Kidney tubule cell (primary cell): Measurements from ENCODE around the gene C15orf39.
A peak's percentile ranks its signal among the peaks of the same experiment; 100 is the strongest.
"Not testable (repeated sequence)": the region's sequence is repeated elsewhere in the genome, so short reads cannot be mapped to it uniquely, and the experiment has no call there.

Experiments
- DNase-seq: peaks from one replicate; pipeline ENCODE4 v3.0.0-alpha.2; 2018; ENCODE audit warnings: low spot score

The C15orf39 gene

DNA sequence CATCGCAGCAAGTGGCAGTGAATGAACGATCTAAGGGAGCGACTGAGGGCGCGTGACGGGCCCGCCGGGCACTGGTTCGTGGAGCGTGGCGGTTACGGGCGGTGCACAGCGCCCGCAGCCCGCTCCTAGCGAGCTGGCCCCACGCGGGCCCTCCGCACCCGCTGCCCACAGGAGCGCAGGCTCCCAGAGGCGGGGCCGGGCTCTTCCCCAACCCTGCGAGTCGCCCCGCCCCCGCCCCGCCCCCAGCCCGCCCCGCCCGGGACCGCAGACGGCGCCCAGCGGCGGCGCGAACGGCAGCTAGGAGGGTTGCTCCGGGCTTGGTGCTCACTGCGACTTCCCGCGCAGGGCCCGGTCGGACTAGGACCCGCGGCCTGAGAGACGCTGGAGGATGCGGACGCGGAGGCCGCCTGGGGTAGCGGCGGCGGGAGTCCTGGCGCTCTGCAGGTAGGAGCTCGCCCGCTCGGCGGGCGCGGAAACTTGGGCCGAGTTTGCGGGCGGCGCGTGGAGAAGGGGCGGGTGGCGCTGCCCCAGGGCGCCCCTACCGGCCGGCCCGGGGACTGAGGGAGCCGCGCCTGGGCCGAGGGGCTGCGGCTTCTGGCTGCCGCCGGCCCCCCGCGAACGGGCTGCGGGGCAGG, at the start of gene C15orf39:
C15orf39 (plus strand) TSS at position 267 of the 635 bp plus-strand sequence. CDS start 4,167 bp downstream, outside the sequence.
- DNase-seq = peak; percentile 85

DNA sequence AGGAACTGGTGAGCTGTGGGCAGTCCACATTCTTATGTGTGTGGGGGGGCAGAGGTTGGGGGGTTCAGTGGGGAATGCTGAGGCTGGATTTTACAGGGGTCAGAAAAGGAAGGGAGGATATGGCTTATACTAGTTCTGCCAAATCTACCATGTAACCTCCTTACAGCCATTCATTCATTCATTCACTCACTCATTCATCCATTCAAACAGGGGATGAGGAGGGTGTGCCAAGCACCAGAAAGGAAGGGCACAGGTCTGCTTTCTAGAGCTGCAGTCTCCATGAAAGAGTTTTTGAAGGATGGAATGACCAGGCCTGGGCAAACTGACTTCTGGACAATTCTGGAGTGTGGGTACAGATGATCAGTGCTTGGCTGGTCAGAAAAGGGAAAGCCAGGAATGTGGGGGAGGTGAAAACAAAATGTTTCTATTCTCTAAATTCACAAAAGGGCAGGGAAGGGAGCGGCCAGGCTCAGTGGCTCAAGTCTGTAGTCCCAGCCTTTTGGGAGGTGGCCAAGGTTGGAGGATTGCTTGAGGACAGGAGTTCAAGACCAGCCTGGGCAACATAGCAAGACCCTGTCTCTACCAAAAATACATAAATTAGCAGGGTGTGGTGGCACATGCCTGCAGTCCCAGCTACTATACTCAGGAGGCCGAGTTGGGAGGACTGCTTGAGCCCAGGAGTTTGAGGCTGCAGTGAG, 49.2 kb upstream of the C15orf39 start:
- no peak for DNase-seq

DNA sequence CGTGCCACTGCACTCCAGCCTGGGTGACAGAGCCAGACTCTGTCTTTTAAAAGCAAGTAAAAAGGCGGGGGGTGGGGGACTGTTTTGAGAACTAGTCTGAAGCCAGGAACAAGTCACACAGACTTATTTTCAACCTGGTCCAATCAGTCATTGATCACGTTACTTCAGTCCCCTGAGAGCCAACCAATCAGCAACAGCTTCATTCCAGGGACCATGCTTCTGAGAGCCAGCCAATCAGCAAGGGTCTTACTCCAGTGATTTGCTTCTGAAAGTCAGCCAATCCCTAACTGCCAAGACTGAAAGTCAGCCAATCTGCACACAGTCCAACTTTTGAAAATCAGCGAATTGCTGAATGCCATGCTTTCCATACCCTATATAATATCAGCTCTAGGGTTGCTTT, 48.6 kb upstream of the C15orf39 start:
- DNase-seq = peak; percentile 11

DNA sequence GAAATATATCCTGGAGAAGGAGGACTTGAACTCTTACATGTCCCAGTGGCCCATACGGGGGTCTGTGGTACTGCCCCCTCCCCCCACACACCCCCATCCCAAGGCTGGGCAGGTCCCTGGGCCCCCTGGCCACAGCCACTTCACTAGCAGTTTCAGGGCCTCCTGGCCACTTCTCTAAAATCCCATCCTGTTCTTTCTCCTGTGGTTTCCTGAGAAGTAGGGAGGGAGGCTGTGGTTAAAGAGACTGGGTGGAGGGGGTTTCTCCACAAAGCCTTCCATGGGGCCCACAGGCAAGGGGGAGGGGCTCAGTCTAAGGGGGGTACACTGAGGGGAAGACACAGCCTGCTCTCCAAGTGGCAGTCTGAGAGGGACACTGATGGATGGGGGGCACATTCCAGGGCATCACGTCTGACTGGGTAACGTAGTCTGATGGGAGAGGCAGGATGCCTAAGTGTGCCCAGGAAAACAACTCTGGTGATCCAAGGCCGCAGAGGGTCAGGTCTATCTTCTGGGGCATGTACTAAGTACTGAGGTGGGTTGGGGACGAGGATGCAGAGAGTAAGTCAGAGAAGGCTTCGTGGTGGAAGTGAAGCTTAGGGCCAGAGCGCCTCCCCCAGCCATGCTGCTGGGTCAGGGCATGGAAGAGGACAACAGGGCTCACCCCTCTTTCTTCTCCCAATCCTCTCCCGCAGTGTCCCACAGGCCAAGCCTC, 48.0 kb upstream of the C15orf39 start:
- DNase-seq = no peak

DNA sequence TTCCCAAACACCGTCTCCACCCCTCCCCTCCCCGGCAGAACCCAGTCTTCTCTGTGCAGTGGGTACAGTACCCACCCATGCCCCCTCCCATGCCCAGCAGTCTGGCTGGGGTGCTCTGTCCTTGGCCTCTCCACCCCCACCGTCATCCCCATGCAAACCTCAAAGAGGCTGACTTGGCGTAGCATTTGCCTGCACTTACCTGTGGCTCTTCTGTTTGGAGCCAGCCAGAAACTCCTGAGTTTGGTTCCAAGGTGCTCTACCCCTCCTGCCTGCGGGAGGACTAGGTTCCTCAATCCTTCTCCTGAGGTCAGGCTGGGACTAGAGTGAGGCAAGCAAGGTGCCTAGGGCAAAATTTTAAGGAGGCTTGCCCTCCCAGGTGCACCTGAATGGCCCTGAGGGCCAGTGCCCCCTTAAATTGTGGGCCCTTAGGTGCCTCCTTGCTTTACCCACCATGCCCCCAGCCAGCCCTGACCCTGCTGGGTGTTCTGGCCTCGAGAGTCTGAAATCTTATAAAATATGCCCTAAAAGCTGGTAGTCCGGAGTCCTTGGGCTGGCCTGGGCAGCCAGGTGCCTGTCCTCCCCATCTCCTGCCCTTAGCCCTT, 47.1 kb upstream of the C15orf39 start:
- no peak for DNase-seq

DNA sequence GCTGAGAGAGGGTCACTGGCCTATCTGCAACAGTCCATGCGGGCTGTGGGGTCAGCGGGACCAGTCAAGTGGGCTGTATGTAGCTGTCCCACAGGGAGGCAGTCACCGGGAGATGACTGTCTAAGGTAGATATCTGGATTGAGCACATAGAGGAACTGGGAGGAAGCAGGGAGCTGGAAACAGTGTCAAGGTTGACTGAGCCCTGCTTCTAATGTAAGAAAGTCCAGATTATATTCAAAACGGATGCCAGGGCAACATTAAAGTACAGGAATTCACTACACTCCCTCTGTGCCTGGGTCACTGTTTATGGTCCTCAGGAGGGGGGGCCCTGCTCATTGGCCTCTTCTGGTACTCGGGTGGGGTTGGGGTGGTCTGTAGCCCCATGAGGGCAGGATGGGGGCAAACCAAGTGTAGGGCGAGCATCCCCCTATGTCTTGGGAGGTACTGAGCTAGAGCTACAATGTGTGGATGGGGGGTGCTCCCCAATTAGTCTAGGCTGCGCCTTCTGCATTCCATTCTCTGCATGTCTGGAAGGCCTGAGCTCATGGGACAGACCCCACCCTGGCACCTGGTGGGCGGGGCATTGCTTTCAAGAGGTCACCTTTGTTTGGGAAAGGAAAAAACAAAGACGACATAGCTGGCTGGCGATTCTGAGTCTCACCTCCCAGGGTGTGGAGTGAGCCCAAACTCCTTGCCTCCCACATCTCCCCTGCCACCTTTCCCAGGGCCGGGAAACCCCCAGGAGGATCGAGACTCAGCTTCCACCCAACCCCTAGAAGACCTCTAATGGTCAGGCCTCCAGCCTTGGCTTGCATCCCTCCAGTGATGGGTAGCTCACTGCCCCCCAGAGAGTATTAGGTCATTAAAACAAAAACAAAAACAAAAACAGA, 45.1 kb upstream of the C15orf39 start:
- peak; percentile 89 for DNase-seq

DNA sequence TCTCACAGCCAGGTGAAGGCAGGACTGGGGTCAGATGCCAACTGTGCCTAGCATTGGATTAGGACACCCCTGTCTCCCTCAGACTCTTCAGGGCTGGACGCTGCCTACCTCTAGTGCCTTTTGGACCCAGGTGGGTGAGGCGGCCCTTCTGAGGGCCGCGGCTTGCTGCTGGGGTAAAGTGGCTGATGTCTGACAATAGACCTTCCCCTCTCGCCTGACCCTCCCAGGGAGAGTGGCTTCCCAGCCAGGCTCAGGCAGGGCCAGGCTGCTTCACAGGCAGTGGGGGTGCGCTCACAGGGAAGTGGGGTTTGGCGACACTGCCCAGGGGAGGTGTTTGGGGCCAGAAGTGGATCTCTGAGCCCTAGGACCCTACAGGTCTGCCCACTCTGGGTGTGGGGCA, 43.3 kb upstream of the C15orf39 start:
- no peak for DNase-seq

DNA sequence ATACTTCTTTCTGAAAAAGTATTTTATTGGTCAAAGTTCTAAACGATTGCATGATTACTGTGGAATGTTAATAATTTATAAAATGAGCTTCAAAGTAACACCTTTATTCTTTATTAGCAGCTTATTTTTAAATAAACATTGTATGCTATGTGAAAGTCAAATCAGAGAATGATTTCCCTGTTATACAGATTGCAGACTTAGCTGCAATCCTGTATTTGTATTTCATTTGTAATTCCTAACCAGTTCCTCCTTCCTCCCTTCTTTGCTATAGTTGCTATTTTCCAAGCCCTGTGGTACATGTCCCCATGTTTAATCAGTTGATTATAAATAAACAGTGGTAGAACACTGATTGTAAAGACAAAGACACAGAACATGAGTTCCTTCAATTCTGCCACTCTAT, 42.4 kb upstream of the C15orf39 start:
- no peak for DNase-seq

DNA sequence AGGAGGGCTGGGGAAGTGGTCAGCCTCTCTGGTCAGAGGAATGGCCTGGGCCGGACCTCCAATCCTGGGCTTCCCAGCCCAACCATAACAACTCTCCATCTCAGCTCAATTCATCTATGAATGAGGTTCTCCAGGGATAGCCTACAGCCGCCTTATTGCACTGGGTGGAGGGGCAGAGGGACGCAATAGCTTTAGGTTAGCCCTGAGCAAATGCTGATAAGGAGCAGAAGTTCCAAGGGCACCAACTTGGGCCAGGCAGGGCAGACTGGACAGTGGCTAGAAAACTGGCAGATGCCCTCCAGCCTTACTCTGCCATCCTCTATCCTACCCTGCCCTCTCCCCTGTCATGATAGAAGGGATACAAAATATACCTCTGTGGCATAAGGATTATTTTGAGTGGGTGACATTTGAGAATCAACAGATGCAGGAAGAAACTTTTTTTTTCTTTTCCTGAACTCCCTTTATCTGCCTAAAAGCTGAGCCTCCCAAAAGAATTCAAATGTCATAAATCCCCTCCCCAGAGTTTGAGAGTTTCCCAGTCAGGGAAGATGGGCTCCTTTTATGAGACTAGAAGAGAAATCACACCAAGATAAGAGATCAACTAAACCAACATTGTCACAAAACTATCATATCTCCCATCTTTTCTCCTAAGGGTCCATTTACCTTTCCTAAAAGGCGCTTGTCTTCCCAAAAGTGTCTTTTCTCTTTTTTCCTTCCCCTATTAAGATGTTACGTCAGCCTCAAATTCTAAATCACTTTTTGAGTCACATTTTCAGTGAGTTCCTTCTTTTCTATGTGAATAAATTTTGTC, 40.4 kb upstream of the C15orf39 start:
- DNase-seq = no peak

DNA sequence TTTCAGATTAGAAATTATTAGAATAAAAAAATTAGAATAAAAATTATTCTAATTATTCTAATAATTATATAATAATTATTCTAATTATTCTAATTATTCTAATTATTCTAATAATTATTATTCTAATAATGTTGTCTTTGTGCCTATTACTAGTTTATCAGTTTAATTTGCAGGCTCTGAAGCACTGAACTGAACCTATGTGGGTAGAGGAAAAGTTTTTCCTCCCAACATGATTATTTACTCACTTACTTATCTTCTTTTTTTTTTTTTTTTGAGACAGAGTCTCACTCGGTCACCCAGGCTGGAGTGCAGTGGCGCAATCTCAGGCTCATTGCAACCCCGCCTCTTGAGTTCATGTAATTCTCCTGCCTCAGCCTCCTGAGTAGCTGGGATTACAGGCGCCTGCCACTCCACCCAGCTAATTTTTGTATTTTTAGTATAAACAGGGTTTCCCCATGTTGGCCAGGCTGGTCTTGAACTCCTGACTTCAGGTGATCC, 39.7 kb upstream of the C15orf39 start:
- DNase-seq = no peak

DNA sequence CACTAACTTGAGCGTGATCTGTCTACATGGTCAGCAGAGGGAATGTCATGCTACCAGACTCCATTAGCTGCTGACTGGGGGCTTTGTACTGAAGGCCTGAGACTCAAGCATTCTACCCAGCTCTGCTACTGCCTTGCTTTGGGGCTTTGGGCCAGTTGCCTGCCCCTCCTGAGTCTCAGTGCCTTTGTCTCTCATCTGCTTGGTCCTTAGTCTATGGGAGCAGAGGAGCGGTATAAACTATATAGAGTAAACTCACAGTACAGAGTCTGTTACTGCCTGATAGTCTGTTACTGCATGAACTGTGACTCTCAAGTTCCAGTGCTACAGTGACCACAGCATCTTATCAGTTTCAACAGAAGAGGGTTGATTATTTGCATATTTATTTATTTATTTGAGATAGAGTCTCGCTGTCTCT, 38.5 kb upstream of the C15orf39 start:
- no peak for DNase-seq

DNA sequence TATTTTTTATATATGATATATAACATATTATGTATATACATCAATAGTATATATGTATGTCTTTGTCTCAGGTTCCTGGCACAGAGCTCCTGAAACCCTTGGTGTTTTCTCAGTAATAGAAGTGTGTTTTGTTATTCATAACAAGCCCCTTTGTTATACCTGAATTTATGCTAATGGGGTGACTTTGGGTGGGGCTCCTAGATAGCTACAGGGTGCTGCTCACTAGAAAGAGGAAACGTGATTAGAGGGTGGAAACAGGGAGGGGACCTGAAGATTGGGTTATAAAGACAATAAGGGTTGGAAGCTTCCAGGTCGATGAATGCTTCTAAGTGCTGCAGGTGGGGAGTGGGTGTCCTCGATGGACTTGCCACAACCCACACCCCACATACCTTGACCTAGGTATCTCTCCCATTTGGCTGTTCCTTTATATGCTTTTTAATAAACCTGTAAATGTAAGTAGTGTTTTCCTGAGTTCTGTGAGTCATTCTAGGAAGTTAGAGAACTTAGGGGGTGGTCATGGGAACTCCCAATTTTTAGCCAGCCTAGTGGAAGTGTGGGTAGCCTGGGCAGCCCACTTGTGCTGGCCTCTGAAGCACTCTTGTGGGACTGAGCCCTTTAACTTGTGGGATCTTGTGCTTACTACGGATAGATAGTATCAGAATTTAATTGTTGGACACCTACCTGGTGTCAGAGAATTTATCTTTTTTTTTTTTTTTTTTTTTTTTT, 36.9 kb upstream of the C15orf39 start:
- no peak for DNase-seq

DNA sequence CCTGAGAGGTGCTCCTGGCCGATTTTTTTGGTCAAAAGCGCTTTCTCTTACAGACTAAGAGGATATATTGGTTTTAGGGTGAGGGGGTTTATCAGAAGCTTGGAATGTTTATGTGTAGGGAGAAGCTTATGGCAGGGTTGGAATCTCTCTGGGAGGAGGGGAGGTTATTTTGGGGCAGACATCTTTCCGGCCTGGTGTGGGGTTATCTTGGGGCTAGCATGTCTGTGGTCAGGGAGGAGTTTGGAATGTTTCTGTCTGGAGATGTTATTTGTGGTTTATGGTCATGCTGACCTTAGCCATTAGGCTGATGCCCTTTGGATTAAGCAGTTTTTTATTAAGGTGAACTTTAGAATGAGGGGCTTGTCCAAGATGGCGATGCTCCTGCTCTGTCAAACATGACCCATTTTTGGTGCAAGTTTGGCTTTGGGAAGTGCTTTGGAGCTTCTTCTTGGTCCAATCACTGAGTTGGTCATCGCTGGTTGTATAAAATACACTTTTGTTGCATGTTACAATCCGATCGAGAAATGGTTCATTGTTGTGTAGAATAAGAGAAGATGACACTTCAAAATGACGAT, 35.1 kb upstream of the C15orf39 start:
- not testable (repeated sequence) for DNase-seq

DNA sequence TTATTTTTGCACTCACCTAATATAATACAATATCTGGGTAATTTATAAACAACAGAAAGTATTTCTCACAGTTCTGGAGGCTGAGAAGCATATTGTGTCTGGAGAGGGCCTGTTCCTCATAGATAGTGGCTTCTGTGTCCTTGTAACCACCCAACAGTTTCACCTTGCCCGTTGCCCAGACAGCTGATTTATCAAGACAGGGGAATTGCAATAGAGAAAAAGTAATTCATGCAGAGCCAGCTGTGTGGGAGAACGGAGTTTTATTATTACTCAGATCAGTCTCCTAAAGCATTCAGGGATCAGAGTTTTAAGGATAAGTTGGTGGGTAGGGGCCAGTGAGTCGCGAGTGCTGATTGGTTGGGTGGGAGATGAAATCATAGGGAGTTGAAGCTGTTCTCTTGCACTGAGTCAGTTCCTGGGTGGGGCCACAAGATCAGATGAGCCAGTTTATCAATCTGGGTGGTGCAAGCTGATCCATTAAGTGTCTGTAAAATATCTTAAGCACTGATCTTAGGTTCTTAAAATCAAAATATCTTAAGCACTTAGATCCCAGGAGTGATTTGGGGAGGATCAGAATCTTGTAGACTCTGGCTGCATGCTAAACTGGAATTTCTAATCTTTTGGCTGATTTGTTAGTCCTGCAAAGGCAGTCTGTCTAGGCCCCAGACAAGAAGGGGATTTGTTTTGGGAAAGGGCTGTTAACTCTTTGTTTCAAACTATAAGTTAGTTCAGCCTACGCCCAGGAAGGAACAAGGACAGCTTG, 33.9 kb upstream of the C15orf39 start:
- peak; percentile 43 for DNase-seq

DNA sequence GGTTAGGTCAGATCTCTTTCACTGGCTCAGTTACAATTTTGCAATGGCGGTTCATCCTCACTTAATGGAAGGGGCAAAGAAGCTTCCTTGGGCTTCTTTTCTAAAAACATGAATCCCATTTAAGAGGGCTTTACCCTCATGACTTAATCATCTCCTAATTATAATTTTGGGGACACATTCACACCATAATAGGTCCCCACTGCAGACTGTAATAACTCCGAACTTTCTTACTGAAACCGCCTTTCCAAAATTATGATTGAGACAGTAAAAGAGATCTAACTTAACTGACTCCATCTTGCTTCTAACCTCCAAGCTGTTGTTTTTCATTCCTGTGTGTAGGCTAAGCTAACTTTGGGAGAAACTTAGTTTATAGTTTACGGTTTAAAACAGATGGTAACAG, 33.3 kb upstream of the C15orf39 start:
- no peak for DNase-seq

DNA sequence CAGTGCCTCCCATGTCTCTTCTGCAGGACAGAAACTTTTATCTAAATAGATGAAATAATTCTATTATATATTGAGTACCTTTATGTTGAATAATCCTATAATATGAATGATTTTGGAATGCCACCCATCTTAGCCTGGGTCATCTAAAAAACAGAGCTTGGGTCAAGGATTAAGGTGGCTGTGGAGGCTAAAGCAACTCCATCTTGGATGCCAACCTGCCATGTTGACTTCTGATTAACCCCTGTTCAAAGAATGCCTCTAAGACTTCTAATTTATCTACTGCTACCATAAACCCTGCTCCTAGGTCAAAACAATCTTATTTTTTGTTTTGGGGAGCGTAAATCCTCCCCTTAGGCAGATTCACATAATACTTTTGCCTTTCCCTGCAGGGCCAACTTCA, 31.5 kb upstream of the C15orf39 start:
- DNase-seq = no peak

DNA sequence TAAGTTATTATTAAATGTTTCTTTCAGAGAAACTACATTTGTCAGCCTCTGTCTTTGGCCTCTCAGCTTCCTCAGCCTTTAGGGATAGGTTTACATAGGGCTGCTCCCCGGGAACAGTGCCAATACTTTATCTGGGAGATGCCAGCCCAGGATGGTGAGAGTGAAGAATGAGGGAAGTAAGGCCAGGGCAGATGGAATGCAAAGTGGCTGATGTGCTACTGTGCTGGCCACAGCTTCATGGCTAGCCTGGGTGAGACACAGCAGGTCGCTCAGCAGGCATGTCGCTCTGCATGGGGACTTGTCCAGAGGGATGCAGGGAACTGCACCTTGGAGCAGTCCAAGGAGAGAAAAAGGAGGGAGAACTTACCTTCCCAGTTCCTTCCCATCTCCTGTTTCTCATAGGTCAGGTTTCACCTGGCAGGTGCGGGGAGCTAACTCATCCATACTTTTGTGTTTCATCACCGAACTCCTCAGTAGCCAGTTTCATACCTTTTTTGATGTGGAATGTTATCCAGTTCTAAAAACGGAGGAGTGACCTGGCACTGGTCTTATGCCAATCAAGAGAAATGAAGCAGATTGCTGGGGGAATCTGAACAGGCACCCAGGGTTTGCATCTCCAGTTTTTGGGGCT, 30.9 kb upstream of the C15orf39 start:
- peak; percentile 71 for DNase-seq

DNA sequence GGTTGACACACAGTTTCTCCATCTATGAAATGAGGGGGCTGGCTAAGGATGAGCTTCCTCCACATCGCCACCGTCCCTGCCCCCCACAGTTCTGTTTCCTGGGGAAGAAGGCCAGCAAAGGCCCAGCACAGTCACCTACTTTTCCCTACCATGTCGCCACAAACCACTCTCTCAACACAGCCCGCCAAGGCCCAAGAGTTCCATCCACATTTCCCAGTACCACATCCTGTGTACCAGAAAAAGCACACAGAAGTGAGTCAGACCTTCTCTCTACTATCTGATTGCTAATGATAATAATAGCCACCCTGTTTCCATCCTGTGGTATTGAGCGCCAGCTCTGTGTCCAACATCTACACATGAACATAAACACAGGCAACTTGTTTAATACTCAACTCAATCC, 30.3 kb upstream of the C15orf39 start:
- peak; percentile 87 for DNase-seq
